Measurements from ENCODE around the gene CST11.

CST11 gene

GRCh38 chr20:23455639-23456038 lies 3.0 kb upstream of the CST11 start:
- intact Hi-C loops (cut with DNase I) = no loop called here

GRCh38 chr20:23454816-23455215 lies 2.1 kb upstream of the CST11 start:
- intact Hi-C loops (cut with DNase I) = no loop called here

More at GRCh38 chr20:23455639-23456038, 3.0 kb upstream of the CST11 start:
- no peak for DNase-seq

GRCh38 chr20:23453549-23454543 lies 1.2 kb upstream of the CST11 start:
- intact Hi-C loops (cut with DNase I) = no loop called here
- DNase-seq = no peak

More at GRCh38 chr20:23454816-23455215, 2.1 kb upstream of the CST11 start:
- DNase-seq = no peak

GRCh38 chr20:23451956-23452487 lies 654 bp downstream of the CST11 start:
- intact Hi-C loops (cut with DNase I) = no loop called here
- peak in 1 of 10 donors; percentile 25 for DNase-seq

GRCh38 chr20:23450877-23451276 lies 1.8 kb downstream of the CST11 start:
- intact Hi-C loops (cut with DNase I) = no loop called here
- no peak for DNase-seq

- intact Hi-C loops (cut with DNase I) = loop anchor here (5.0 kb wide), 1 partner anchor 757 kb away; no protein-coding TSS in a partner anchor
- no peak for DNase-seq
Observed at GRCh38 chr20:23449421-23449820, 3.3 kb downstream of the CST11 start.

GRCh38 chr20:23448167-23448566 lies 4.5 kb downstream of the CST11 start:
- no peak for DNase-seq
- intact Hi-C loops (cut with DNase I) = loop anchor here (5.0 kb wide), 1 partner anchor 756 kb away; no protein-coding TSS in a partner anchor

- intact Hi-C loops (cut with DNase I) = loop anchor here (5.0 kb wide), 1 partner anchor 754 kb away; no protein-coding TSS in a partner anchor
- DNase-seq = peak in 8 of 10 donors; percentile 37 to 93 (median 77)
Observed at GRCh38 chr20:23446505-23446904, 6.2 kb downstream of the CST11 start.

GRCh38 chr20:23445596-23446217 lies 7.0 kb downstream of the CST11 start:
- intact Hi-C loops (cut with DNase I) = loop anchor here (5.0 kb wide), 1 partner anchor 753 kb away; no protein-coding TSS in a partner anchor
- DNase-seq = peak in 1 of 10 donors; percentile 6

GRCh38 chr20:23444859-23445258 lies 7.8 kb downstream of the CST11 start:
- intact Hi-C loops (cut with DNase I) = loop anchor here (5.0 kb wide), 1 partner anchor 753 kb away; no protein-coding TSS in a partner anchor

GRCh38 chr20:23442436-23442835 lies 10.2 kb downstream of the CST11 start:
- no peak for DNase-seq
- intact Hi-C loops (cut with DNase I) = no loop called here

More at GRCh38 chr20:23444859-23445258, 7.8 kb downstream of the CST11 start:
- peak in 1 of 10 donors; percentile 6 for DNase-seq

- intact Hi-C loops (cut with DNase I) = loop anchor here (1.0 kb wide), 1 partner anchor 164 kb away; no protein-coding TSS in a partner anchor
- DNase-seq = peak in 8 of 10 donors; percentile 32 to 95 (median 76)
Observed at GRCh38 chr20:23441850-23442313, 10.8 kb downstream of the CST11 start.

- DNase-seq = peak in 1 of 10 donors; percentile 51
- intact Hi-C loops (cut with DNase I) = no loop called here
Observed at GRCh38 chr20:23440004-23440403, 12.7 kb downstream of the CST11 start.

- intact Hi-C loops (cut with DNase I) = no loop called here
- no peak for DNase-seq
Observed at GRCh38 chr20:23438661-23439060, 14.0 kb downstream of the CST11 start.

- DNase-seq = no peak
- intact Hi-C loops (cut with DNase I) = no loop called here
Observed at GRCh38 chr20:23437126-23437899, 15.4 kb downstream of the CST11 start.

- peak in 1 of 10 donors; percentile 74 for DNase-seq
- intact Hi-C loops (cut with DNase I) = no loop called here
Observed at GRCh38 chr20:23436681-23437080, 16.0 kb downstream of the CST11 start.

- intact Hi-C loops (cut with DNase I) = no loop called here
- peak in 4 of 10 donors; percentile 48 to 87 (median 72) for DNase-seq
Observed at GRCh38 chr20:23435626-23436539, 16.8 kb downstream of the CST11 start.

- peak in 1 of 10 donors; percentile 6 for DNase-seq
- intact Hi-C loops (cut with DNase I) = no loop called here
Observed at GRCh38 chr20:23434521-23435313, 18.0 kb downstream of the CST11 start.
